Activated CD4-positive, alpha-beta T cell treated with anti-CD3 and anti-CD28 coated beads, Interleukin-10, Interleukin-2, amounts not matched to agents 100 ng/mL and 50 ng/mL, durations not matched to agents 16 hours and 8 hours (primary cell): ENCODE measurements around the gene TAF11L8.
"Not testable (repeated sequence)": the region's sequence is repeated elsewhere in the genome, so short reads cannot be mapped to it uniquely, and the experiment has no call there.

Source experiments
- DNase-seq: peaks from one replicate; pipeline ENCODE4 v3.0.0-alpha.2; 2020

TAF11L8 gene

GRCh38 chr5:17590860-17591259, at the start of gene TAF11L8:
TAF11L8 (minus strand) TSS chr5:17590960.
- DNase-seq, result not testable (repeated sequence)

GRCh38 chr5:17634160-17634559, 43.4 kb upstream of the TAF11L8 start, which contains the start of gene TAF11L14:
TAF11L14 (plus strand) TSS chr5:17634460.
- DNase-seq, result no peak

- DNase-seq, result not testable (repeated sequence)
Observed at GRCh38 chr5:17631788-17632187, 41.0 kb upstream of the TAF11L8 start, which contains the start of gene TAF11L13. TAF11L13 (plus strand) TSS chr5:17632088.

- no peak for DNase-seq
Observed at GRCh38 chr5:17625686-17626085, 34.9 kb upstream of the TAF11L8 start.

- DNase-seq, result no peak
Observed at GRCh38 chr5:17620627-17621026, 29.9 kb upstream of the TAF11L8 start.

GRCh38 chr5:17619354-17619753, 28.6 kb upstream of the TAF11L8 start:
- no peak for DNase-seq

- no peak for DNase-seq
Observed at GRCh38 chr5:17614872-17615605, 24.3 kb upstream of the TAF11L8 start.

GRCh38 chr5:17610092-17610491, 19.3 kb upstream of the TAF11L8 start, which contains the start of gene TAF11L12:
TAF11L12 (plus strand) TSS chr5:17610392.
- DNase-seq, result not testable (repeated sequence)

- not testable (repeated sequence) for DNase-seq
Observed at GRCh38 chr5:17607461-17607860, 16.7 kb upstream of the TAF11L8 start.

- no peak for DNase-seq
Observed at GRCh38 chr5:17604951-17605350, 14.2 kb upstream of the TAF11L8 start.

GRCh38 chr5:17603880-17604279, 13.1 kb upstream of the TAF11L8 start, which contains the start of gene TAF11L11:
TAF11L11 (plus strand) TSS chr5:17604183.
- DNase-seq, result not testable (repeated sequence)

- not testable (repeated sequence) for DNase-seq
Observed at GRCh38 chr5:17597728-17598127, 7.0 kb upstream of the TAF11L8 start, which contains the start of gene TAF11L10. TAF11L10 (minus strand) TSS chr5:17597828.

- DNase-seq, result not testable (repeated sequence)
Observed at GRCh38 chr5:17594255-17594654, 3.5 kb upstream of the TAF11L8 start, which contains the start of gene TAF11L9. TAF11L9 (minus strand) TSS chr5:17594394.

GRCh38 chr5:17585658-17586057, 5.1 kb downstream of the TAF11L8 start, which contains the start of gene TAF11L7:
TAF11L7 (minus strand) TSS chr5:17585758.
- DNase-seq, result not testable (repeated sequence)
